ENCODE data around the gene SMARCA5.

GRCh38 chr4:143515905-143516304 lies 2.4 kb downstream of the SMARCA5 start:
- no peak for TF ChIP-seq CTCF (IDR thresholded peaks at IDR 0.05)
- TF ChIP-seq POLR2A (IDR thresholded peaks at IDR 0.05): no peak
- TF ChIP-seq POLR2AphosphoS5 (IDR thresholded peaks at IDR 0.05): no peak
- TF ChIP-seq EP300 (IDR thresholded peaks at IDR 0.05): no peak
